ENCODE measurements around the gene MT1E.

MT1E gene

GRCh38 chr16:56626685-56627084, 1.1 kb downstream of the MT1E start:
- no peak for DNase-seq (ENCODE audit: low read depth)

GRCh38 chr16:56628486-56629350, 3.1 kb downstream of the MT1E start:
- DNase-seq (ENCODE audit: low read depth): no peak

GRCh38 chr16:56629531-56629930, 4.0 kb downstream of the MT1E start:
- DNase-seq (ENCODE audit: low read depth): no peak

GRCh38 chr16:56630134-56630533, 4.6 kb downstream of the MT1E start:
- DNase-seq (ENCODE audit: low read depth): no peak

- no peak for DNase-seq (ENCODE audit: low read depth)
Measured at GRCh38 chr16:56631197-56631596, 5.6 kb downstream of the MT1E start.

- no peak for DNase-seq (ENCODE audit: low read depth)
Measured at GRCh38 chr16:56631832-56632155, 6.2 kb downstream of the MT1E start.

- no peak for DNase-seq (ENCODE audit: low read depth)
Measured at GRCh38 chr16:56632156-56632847, 6.7 kb downstream of the MT1E start, which contains the start of gene MT1M. Gene MT1M (plus strand): TSS chr16:56632659. CDS start chr16:56632732, 73 bp downstream.

GRCh38 chr16:56632848-56633365, 7.3 kb downstream of the MT1E start:
- DNase-seq (ENCODE audit: low read depth): no peak

- no peak for DNase-seq (ENCODE audit: low read depth)
Measured at GRCh38 chr16:56633535-56633934, 8.0 kb downstream of the MT1E start.

GRCh38 chr16:56634715-56635440, 9.3 kb downstream of the MT1E start:
- DNase-seq (ENCODE audit: low read depth): no peak

- no peak for DNase-seq (ENCODE audit: low read depth)
Measured at GRCh38 chr16:56635441-56635967, 9.9 kb downstream of the MT1E start.

GRCh38 chr16:56636616-56637413, 11.2 kb downstream of the MT1E start:
- DNase-seq (ENCODE audit: low read depth): no peak

GRCh38 chr16:56637814-56638750, 12.5 kb downstream of the MT1E start, which contains the start of gene MT1A:
Gene MT1A (plus strand): TSS chr16:56638666. CDS start chr16:56638739, 73 bp downstream.
- no peak for DNase-seq (ENCODE audit: low read depth)

GRCh38 chr16:56639045-56639444, 13.5 kb downstream of the MT1E start:
- no peak for DNase-seq (ENCODE audit: low read depth)

- DNase-seq (ENCODE audit: low read depth): no peak
Measured at GRCh38 chr16:56640076-56640475, 14.5 kb downstream of the MT1E start.

- no peak for DNase-seq (ENCODE audit: low read depth)
Measured at GRCh38 chr16:56641166-56641565, 15.6 kb downstream of the MT1E start.

GRCh38 chr16:56643080-56643778, 17.6 kb downstream of the MT1E start:
- DNase-seq (ENCODE audit: low read depth): peak; percentile 47

GRCh38 chr16:56643833-56644232, 18.3 kb downstream of the MT1E start:
- no peak for DNase-seq (ENCODE audit: low read depth)

GRCh38 chr16:56645311-56645710, 19.7 kb downstream of the MT1E start:
- no peak for DNase-seq (ENCODE audit: low read depth)

GRCh38 chr16:56645838-56646237, 20.3 kb downstream of the MT1E start:
- DNase-seq (ENCODE audit: low read depth): no peak
